ENCODE results near the gene FRMD4B.
"Not testable (repeated sequence)": the region's sequence is repeated elsewhere in the genome, so short reads cannot be mapped to it uniquely, and the experiment has no call there.

Gene FRMD4B

GRCh38 chr3:69283496-69283895 lies 102.4 kb downstream of the FRMD4B start:
- H3K27ac ChIP-seq = no peak overlapping the region
- no peak overlapping the region for H3K9ac ChIP-seq
- TF ChIP-seq CTCF (conservative IDR thresholded peaks at IDR 0.05; ENCODE audit: low read depth, low read length) = no peak
- H3K27me3 ChIP-seq (ENCODE audit: insufficient read depth, low read depth) = no peaks in the 10 kb centered on the region
- H3K4me3 ChIP-seq (IDR thresholded peaks at IDR 0.05; ENCODE audit: insufficient read depth, low read depth, low read length) = no peak overlapping the region
- no peaks in the 10 kb centered on the region for H4K20me1 ChIP-seq (ENCODE audit: insufficient read depth)
- H3K4me2 ChIP-seq = no peak overlapping the region
- no peak overlapping the region for H2AFZ ChIP-seq (ENCODE audit: low read depth)
- H3K36me3 ChIP-seq (ENCODE audit: insufficient read depth) = no peaks in the 10 kb centered on the region
- peaks cover 16% of the 10 kb centered on the region for H3K4me1 ChIP-seq (ENCODE audit: low read depth, poor library complexity, severe bottlenecking)
- no peaks in the 10 kb centered on the region for H3K79me2 ChIP-seq (ENCODE audit: insufficient read depth, low read depth)

GRCh38 chr3:69282181-69282580 lies 103.7 kb downstream of the FRMD4B start:
- H3K27ac ChIP-seq = no peak overlapping the region
- no peak overlapping the region for H2AFZ ChIP-seq (ENCODE audit: low read depth)
- no peak overlapping the region for H3K9ac ChIP-seq
- no peaks in the 10 kb centered on the region for H3K36me3 ChIP-seq (ENCODE audit: insufficient read depth)
- no peak overlapping the region for H3K4me3 ChIP-seq (IDR thresholded peaks at IDR 0.05; ENCODE audit: insufficient read depth, low read depth, low read length)
- no peaks in the 10 kb centered on the region for H4K20me1 ChIP-seq (ENCODE audit: insufficient read depth)
- H3K27me3 ChIP-seq (ENCODE audit: insufficient read depth, low read depth) = no peaks in the 10 kb centered on the region
- no peak for TF ChIP-seq CTCF (conservative IDR thresholded peaks at IDR 0.05; ENCODE audit: low read depth, low read length)
- H3K4me2 ChIP-seq = no peak overlapping the region
- H3K4me1 ChIP-seq (ENCODE audit: low read depth, poor library complexity, severe bottlenecking) = peaks cover 6% of the 10 kb centered on the region
- H3K79me2 ChIP-seq (ENCODE audit: insufficient read depth, low read depth) = no peaks in the 10 kb centered on the region

GRCh38 chr3:69277403-69277802 lies 108.5 kb downstream of the FRMD4B start:
- H2AFZ ChIP-seq (ENCODE audit: low read depth); H3K36me3 ChIP-seq (ENCODE audit: insufficient read depth); H4K20me1 ChIP-seq (ENCODE audit: insufficient read depth): not testable (repeated sequence)

GRCh38 chr3:69276884-69277283 lies 109.0 kb downstream of the FRMD4B start:
- Histone ChIP-seq H2AFZ (ENCODE audit: low read depth) (no peak overlapping the region), H3K79me2 (ENCODE audit: insufficient read depth, low read depth) (no peaks in the 10 kb centered on the region), H3K4me3 (IDR thresholded peaks at IDR 0.05; ENCODE audit: insufficient read depth, low read depth, low read length) (no peak overlapping the region), H3K27ac (no peak overlapping the region), H3K9ac (no peak overlapping the region), H3K27me3 (ENCODE audit: insufficient read depth, low read depth) (no peaks in the 10 kb centered on the region), H4K20me1 (ENCODE audit: insufficient read depth) (no peaks in the 10 kb centered on the region), H3K36me3 (ENCODE audit: insufficient read depth) (no peaks in the 10 kb centered on the region), H3K4me2 (no peak overlapping the region), H3K4me1 (ENCODE audit: low read depth, poor library complexity, severe bottlenecking) (peaks cover 3% of the 10 kb centered on the region)
- TF ChIP-seq CTCF (conservative IDR thresholded peaks at IDR 0.05; ENCODE audit: low read depth, low read length) = no peak

More at GRCh38 chr3:69277403-69277802, 108.5 kb downstream of the FRMD4B start:
- H3K79me2 ChIP-seq (ENCODE audit: insufficient read depth, low read depth); H3K4me1 ChIP-seq (ENCODE audit: low read depth, poor library complexity, severe bottlenecking); H3K4me2 ChIP-seq; H3K9ac ChIP-seq; H3K4me3 ChIP-seq (IDR thresholded peaks at IDR 0.05; ENCODE audit: insufficient read depth, low read depth, low read length); H3K27me3 ChIP-seq (ENCODE audit: insufficient read depth, low read depth); H3K27ac ChIP-seq: not testable (repeated sequence)

GRCh38 chr3:69276191-69276590 lies 109.7 kb downstream of the FRMD4B start:
- H3K4me1 ChIP-seq (ENCODE audit: low read depth, poor library complexity, severe bottlenecking); H3K4me3 ChIP-seq (IDR thresholded peaks at IDR 0.05; ENCODE audit: insufficient read depth, low read depth, low read length); H2AFZ ChIP-seq (ENCODE audit: low read depth); H3K79me2 ChIP-seq (ENCODE audit: insufficient read depth, low read depth); H3K27me3 ChIP-seq (ENCODE audit: insufficient read depth, low read depth); H4K20me1 ChIP-seq (ENCODE audit: insufficient read depth); H3K9ac ChIP-seq; H3K27ac ChIP-seq; H3K36me3 ChIP-seq (ENCODE audit: insufficient read depth); H3K4me2 ChIP-seq: not testable (repeated sequence)
